ENCODE measurements around the gene PHF19.

GRCh38 chr9:120878188-120879130 is 1.5 kb upstream of the PHF19 start:
- no peak for TF ChIP-seq POLR2AphosphoS5 (IDR thresholded peaks at IDR 0.05)
- TF ChIP-seq, protein P1, sequence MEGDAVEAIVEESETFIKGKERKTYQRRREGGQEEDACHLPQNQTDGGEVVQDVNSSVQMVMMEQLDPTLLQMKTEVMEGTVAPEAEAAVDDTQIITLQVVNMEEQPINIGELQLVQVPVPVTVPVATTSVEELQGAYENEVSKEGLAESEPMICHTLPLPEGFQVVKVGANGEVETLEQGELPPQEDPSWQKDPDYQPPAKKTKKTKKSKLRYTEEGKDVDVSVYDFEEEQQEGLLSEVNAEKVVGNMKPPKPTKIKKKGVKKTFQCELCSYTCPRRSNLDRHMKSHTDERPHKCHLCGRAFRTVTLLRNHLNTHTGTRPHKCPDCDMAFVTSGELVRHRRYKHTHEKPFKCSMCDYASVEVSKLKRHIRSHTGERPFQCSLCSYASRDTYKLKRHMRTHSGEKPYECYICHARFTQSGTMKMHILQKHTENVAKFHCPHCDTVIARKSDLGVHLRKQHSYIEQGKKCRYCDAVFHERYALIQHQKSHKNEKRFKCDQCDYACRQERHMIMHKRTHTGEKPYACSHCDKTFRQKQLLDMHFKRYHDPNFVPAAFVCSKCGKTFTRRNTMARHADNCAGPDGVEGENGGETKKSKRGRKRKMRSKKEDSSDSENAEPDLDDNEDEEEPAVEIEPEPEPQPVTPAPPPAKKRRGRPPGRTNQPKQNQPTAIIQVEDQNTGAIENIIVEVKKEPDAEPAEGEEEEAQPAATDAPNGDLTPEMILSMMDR (IDR thresholded peaks at IDR 0.05), result no peak
